Activated CD8-positive, alpha-beta memory T cell treated with anti-CD3 and anti-CD28 coated beads for 1 hour (primary cell): ENCODE results near the gene BMP2K.
"Not testable (repeated sequence)": the region's sequence is repeated elsewhere in the genome, so short reads cannot be mapped to it uniquely, and the experiment has no call there.

Experiments
- DNase-seq, 2 donors: peaks; one replicate each; pipeline ENCODE4 v3.0.0-alpha.2; 2020; ENCODE audit warnings: low read depth in 1 of 2; ENCODE audit errors: extremely low read depth in 1 of 2

Gene BMP2K

DNA sequence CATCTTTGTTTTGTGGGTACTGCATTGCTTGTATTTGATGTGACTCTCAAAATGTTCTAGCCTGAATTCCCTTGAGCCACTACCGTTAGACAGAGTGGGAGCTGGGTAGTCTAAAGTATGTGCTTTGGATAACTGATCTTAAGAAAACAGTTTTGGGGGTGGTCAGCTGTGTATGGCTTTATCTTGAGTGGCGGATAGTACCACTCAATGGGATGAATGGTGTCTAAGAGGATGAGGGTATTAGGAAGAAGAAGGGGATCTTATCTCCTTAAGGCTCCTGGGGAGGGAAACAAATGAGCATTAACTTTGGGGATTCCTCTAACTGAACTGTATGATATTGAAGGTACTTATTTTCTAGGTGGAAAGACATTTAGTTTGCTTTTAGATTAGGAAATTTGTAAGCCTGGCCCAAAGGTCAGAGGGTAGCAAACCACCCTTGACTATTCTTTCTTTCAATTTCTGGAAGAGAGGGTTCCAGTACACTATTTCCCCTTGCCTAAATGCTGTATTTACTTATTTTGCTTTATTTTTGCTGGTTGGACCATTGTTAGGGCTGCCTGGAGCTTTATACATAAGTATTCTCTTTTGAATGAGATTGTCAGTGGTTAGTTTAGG, 11.3 kb downstream of the BMP2K start:
- DNase-seq, result no peak

DNA sequence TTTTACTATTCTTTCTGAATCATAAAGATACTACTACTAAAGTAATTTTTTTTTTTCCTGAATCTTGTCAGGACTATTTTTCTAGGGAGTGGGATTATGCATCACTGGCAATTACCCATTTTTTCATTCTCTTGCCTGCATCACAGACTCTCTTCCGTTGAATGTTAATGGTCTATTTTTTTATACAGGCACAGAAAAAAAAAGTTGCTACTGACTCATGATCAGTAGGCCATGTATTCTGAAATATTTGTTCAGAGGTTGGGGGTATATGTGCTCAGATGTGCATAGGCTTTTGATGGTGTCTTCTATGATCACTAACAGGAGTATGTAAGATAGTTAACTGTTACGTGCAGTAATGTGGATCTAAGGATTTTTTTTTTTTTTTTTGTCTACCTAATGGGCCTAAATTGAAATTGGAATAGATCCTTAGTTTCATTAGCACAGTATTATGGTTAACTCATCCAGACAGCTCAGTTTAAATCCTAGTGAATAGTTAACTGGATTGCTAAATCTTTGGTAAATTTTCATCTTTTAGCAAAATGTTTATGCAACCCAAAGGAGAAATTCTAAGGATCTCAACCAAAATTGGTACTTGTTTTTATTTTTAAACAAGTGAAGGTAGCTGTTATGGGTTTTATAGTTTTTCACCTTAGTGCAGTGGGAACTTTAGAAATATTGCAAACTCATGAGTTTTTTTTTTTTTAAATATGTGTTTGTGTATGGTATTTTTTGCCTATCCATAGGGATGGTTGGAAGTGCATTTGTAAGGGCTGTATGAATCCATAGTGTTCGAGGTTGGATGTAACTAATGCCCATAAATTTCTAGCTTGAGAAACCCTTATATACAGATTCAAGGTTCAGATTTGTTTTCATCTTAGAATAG, 12.1 kb downstream of the BMP2K start:
- DNase-seq, result no peak

DNA sequence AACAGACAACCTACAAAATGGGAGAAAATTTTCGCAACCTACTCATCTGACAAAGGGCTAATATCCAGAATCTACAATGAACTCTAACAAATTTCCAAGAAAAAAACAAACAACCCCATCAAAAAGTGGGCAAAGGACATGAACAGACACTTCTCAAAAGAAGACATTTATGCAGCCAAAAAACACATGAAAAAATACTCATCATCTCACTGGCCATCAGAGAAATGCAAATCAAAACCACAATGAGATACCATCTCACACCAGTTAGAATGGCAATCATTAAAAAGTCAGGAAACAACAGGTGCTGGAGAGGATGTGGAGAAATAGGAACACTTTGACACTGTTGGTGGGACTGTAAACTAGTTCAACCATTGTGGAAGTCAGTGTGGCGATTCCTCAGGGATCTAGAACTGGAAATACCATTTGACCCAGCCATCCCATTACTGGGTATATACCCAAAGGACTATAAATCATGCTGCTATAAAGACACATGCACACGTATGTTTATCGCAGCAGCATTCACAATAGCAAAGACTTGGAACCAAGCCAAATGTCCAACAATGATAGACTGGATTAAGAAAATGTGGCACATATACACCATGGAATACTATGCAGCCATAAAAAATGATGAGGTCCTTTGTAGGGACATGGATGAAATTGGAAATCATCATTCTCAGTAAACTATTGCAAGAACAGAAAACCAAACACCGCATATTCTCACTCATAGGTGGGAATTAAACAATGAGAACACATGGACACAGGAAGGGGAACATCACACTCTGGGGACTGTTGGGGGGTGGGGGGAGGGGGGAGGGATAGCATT, 19.7 kb downstream of the BMP2K start:
- DNase-seq, result not testable (repeated sequence)

DNA sequence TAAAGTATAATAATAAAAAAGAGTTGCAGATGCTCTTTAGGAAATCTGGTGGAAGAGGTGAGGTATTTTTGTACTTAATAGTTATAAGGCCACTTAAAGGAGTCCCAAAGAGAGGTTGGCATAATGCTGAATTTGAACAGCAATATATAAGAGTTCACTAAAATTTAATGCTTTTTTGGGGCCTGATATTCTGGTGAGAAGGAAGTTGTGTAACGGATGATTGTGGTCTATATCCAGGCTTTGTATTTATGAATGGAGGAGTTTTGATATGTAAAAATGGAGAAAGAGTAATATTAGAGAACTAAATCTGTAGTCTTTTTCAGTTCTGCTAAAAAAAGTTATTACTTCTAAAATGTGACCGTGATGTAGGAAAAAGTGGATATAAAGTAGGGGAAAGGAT, 20.4 kb downstream of the BMP2K start:
- DNase-seq, result no peak

DNA sequence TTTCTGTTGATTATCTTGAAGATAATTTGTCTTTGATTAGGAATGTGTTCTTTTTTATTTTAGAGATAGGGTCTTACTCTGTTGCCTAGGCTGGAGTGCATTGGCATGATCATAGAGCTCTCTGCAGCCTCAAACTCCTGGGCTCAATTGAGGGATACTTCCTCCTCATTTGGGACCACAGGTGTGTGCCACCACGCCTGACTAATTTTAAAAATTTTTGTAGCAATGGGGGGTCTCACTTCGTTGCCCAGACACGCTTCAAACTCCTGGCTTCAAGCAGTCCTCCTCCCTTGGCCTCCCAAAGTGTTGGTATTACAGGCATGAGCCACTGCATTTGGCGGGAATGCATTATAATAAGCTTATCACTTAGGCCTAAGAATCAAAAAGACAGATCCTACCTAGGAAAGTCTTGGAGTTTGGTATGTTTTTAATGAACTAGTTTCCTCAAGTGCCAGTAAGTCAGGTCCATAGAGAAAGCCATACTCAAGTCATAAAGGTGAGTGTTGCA, 21.7 kb downstream of the BMP2K start:
- no peak for DNase-seq

DNA sequence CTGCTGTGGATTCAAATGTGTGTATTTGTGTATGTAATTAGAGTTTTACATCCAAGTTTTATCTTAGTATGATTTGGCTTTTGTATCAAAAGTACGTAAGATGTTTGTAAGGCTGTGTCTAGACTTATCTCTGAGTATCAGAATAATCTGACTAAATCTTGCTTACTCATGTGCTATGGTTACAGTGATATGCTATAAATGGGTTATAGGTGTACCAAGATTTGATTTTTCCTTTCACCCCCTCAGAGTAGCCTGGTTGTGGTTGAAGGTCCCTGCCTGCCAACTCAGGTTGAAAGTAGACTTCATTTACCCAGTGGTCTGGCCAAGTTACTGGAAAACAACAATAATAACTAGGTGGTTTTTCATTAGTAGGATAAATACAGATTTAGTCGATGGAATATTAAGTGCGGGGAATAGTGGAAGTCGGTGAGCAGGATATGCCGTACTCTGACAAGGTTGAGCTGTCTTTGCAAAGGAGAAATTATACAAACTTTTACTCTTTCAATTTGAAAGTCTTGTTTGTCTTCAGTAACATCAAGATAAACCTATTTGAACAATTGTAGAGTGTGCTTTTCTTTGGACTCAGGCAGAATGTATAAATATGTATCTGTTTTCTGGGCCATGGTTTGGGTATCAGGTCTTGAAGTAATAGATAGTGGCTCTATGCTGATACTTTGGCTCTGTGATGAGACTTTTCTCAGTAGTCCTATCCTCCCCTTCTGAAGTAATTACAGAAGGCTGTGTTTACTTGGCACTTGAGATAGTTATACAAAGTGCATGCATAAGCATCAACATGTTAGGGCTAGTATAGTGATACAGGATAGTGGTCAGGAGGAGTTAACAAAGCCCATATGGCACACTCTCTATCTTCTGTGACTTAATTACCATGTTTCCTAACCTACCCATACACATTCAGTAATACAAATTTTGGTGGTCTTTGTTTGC, 23.7 kb downstream of the BMP2K start:
- no peak for DNase-seq

DNA sequence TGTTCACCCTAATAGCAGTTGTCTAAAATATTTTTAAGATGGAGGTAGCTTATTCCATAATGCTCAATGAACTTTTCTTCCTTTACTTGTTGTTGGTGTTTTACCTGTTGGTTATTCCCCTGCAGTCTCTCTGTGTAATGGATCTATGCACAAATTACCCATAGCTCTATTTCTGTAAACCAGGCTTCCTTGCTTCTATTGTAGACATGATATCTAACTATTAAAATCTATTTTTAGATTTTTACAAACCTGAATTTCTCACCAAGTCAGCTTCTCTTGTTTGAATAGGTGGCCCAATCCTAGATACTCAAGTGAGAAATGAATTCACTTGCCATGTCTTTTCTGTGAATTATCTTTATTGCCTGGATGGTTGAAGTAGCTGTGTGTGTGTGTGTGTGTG, 24.8 kb downstream of the BMP2K start:
- no peak for DNase-seq

DNA sequence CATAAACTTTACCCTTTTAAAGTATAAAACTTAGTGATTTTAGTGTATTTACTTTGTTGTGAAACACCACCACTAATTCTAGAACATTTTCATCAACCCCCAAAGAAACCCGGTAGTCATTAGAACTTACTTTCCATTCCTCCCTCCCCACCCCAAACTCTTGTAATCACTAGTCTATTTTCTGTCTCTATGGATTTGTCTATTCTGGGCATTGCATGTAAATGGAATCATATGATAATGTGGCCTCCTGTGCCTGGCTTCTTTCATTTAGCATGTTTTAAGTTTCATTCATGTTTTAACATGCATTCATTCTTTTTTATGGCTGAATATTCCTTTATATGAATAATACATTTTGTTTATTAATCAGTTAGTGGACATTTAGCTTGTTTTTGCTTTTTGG, 27.8 kb downstream of the BMP2K start:
- DNase-seq, result no peak

DNA sequence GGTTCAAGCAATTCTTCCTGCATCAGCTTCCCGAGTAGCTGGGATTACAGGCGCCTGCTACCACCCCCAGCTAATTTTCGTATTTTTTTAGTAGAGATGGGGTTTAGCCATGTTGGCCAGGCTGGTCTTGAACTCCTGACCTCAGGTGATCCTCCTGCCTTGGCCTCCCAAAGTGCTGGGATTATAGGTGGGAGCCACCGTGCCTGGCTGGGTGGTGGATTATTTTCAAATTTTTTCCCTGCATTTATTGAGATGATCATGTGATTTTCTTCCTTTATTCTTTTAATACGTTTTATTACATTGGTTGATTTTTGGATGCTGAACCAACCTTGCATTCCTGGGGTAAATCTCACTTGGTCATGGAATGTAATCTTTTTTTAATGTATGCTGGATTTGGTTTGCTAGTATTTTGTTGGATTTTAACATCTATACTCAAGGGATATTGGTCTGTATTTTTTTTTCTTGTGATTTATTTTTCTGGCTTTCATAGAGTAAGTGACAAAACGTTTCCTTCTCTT, 30.9 kb downstream of the BMP2K start:
- DNase-seq, result no peak

DNA sequence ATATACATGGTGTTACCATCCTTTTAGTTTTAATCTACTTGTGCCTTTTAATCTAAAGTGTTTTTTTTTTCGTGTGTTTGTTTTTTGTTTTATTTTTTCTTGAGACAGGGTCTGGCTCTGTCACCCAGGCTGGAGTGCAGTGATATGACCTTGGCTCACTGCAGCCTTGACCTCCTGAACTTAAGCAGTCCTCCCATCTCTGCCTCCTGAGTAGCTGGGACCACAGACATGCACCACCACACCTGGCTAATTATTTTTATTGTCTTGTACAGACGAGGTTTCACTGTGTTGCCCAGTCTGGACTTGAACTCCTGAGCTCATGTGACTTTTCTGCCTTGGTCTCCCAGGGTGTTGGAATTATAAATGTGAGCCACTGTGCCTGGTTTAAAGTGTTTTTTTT, 33.1 kb downstream of the BMP2K start:
- no peak for DNase-seq

DNA sequence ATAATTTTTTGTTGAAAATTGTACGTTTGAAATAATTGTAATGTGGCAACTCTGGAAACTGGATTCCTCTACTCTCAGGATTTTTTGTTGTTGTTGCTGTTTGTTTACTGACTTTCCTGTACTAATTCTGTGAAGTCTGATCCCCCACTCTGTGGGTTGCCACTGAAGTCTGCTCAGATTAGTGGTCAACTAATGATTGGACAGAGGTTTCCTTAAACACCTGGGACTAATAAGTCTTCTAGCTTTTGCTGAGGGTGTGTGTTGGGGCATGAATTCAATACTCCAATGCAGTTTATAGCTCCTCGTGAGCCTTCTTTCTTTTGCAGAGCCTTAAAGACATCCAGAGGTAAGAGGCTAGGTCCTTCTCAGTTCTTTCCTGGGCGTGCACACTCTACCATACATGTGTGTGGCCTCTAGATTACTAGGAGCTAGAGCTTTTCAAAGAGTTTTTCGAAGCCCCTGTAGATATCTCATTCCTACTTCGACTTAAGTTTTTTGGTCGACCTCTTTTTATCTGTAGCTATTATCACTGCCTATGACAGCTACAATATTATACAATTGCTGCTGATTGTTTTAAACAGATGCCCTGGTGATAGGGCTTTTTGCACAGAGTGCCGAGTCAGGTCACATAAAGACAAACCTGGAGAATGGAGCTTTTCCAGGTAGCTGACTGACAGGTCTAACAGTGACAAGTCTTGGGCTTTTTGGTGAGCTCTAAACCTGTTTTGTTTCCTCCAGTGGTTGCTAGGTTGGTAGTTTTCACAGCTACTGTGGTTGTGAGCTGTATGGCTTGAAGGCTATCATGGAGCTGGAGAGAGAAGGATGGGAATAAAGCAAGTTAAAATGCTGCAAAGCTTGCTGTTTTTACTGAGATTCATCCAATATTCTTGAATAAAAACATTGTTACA, 34.0 kb downstream of the BMP2K start:
- DNase-seq, result no peak

DNA sequence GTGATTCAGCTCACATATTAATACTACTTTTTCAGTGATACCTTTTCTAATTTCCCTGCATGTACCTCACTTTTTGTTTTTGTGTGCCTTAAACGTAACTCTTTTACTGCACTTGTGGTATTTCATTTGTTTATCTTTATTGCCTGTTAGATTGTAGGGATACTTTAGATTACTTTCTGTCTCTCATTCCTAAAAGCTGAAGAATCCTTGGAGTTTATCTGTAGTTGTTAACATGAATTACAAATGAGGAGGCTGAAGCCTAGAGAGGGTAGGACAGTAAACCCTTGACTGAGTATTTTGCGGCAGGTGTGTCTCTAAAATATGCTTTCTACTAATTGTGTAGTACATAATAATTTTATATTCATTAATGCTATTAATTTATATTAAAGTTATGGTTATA, 34.9 kb downstream of the BMP2K start:
- no peak for DNase-seq

DNA sequence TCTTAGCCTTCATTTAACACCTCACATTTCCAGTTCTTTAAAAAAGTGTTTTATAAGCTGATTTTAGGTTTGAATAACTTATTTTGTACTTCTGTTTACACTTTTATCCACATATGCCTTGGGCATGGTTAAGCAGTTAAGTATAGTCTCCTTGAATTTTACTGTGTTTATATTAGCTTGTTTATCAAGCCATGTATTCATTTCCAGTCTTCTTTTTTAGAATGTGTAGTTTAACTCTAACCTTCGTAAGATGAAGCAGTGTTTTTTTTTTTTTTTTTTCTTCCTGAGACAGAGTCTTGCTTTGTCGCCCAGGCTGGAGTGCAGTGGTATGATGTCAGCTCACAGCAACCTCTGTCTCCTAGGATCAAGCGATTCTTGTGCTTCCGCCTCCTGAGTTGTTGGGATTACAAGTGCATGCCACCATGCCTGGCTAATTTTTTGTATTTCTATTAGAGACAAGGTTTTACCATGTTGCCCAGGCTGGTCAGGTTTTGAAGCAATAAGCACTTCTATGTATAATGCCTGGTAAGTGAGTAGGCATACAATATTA, 42.5 kb downstream of the BMP2K start:
- DNase-seq, result no peak

DNA sequence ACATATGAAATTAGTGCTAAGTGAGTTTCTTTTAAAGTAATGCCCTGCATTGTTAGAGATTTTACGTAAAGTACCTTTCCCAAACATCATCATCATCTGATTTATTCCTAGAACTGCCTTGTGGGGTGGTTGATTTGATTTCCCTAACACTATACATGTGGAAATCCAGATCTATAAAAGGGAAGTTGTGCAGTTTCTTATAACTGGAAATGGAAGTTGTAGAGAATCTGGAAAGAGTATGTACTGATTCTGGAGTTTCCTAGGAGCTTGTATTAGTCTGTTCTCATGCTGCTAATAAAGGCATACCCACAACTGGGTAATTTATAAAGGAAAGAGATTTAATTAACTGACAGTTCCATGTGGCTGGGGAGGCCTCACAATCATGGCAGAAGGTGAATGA, 47.9 kb downstream of the BMP2K start:
- DNase-seq, result no peak

DNA sequence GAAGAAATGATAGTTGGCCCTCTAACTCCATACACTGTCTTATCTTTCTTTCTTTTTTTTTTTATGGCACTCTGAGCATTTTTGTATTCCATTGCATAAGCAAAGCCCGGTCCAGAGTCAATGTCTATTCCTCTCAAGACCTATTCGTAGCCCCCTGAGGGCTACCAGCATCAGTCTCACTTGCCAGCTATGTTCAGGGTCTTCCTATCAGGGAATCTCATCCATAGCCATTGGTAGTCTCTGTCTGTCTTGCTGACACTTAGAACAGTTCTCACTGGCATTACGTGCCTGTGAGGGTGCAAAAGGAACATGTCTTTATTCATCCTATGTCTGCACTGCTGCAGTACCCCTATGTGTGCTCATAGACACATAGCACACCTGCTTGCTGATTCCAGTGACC, 51.0 kb downstream of the BMP2K start:
- DNase-seq, result no peak

DNA sequence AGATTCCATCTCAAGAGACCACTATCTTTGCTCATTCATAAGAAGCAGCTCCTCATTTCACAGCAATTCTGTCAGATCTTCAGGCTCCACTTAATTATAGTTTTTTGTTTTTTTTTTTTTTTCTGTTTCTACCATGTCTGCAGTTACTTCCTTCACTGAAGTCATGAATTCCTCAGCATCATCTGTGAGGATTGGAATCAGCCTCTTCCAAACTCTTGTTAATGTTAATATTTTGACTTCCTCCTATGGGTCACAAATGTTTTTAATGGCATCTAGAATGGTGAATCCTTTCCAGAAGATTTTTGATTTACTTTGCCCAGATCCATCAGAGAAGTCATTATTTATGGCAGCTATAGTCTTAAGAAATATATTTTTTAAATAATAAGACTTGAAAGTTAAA, 53.1 kb downstream of the BMP2K start:
- no peak for DNase-seq

DNA sequence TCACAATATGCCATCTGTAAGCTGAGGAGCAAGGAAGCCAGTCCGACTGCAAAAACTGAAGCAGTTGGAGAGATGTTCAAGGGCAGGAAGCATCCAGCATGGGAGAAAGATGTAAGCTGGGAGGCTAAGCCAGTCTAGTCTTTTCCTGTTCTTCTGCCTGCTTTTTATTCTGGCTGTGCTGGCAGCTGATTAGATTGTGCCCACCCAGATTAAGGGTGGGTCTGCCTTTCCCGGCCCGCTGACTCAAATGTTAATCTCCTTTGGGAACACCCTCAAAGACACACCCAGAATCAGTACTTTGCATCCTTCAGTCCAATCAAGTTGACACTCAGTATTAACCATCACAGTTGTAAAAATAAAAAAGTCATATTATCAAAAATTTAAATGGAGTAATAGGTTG, 63.5 kb downstream of the BMP2K start:
- not testable (repeated sequence) for DNase-seq

DNA sequence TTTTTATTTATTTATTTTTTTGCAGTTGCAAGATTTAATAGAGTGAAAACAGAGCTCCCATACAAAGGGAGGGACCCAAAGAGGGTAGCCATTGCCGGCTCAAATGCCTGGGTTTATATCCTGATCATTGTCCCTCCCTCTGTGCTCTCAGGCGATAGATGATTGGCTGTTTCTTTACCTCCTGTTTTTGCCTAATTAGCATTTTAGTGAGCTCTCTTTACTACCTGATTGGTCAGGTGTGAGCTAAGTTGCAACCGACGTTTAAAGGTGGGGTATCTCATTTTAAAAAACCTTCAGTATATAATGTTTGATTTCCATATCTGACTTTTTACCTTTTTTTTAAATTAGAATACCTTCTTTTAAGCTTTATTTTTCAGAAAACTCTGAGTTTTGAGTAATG, 64.1 kb downstream of the BMP2K start:
- DNase-seq, result not testable (repeated sequence)

DNA sequence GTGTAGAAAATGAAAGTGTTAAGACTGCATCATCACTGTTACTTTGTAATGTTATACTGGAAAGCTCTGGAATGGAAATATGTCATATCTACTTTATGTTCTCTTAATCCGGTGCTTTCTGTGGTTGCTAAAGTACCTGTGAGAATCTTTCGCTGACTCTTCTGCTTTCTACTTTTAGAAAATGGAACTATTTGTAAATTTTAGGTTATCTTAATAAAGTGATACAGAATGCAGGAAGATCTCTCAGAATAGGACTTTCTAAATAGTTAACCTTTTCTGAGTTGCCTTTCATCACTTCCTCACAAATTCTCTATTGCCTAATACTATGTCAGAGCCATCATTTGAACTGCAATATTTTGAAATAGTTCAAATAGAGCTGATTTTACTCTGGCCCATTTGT, 69.3 kb downstream of the BMP2K start:
- no peak for DNase-seq
